Osteoblast (primary cell): ENCODE results near the gene SMARCD3. TPM values are rescaled to one million over a fixed set of nuclear protein-coding genes. Genes with fewer than 3 reads are reported as not detected.

Source experiments
- DNase-seq: peaks from one replicate; pipeline ENCODE4 v3.0.0; 2011; ENCODE audit warnings: low spot score, mixed read lengths; ENCODE audit not compliant: insufficient read length; ENCODE audit errors: missing footprints
- H2AFZ ChIP-seq: 2 replicates; pipeline ENCODE4 v1.6.0; 2011; ENCODE audit warnings: mild to moderate bottlenecking, low read length
- H3K27ac ChIP-seq: 2 replicates; pipeline ENCODE4 v1.5.1; 2011; ENCODE audit warnings: mild to moderate bottlenecking, low read depth, low read length, moderate library complexity
- H3K27me3 ChIP-seq: 2 replicates; pipeline ENCODE4 v1.6.0; 2012; ENCODE audit warnings: mild to moderate bottlenecking, control low read depth, inconsistent platforms, low read length, moderate library complexity; ENCODE audit not compliant: insufficient read depth
- H3K36me3 ChIP-seq: 2 replicates; pipeline ENCODE4 v1.5.1; 2011; ENCODE audit warnings: mild to moderate bottlenecking, low read length, control low read depth, moderate library complexity; ENCODE audit not compliant: insufficient read depth
- H3K4me1 ChIP-seq: 2 replicates; pipeline ENCODE4 v1.5.1; 2011; ENCODE audit warnings: mild to moderate bottlenecking, low read length, control low read depth, moderate library complexity; ENCODE audit not compliant: insufficient read depth
- H3K4me2 ChIP-seq: 2 replicates; pipeline ENCODE4 v1.6.0; 2011; ENCODE audit warnings: mild to moderate bottlenecking, low read length; ENCODE audit not compliant: insufficient read depth
- H3K4me3 ChIP-seq: fragments of 200-600 bp; sonication (generic); 3 replicates; pipeline ENCODE4 v1.5.1; 2012; ENCODE audit warnings: mild to moderate bottlenecking, low read length, inconsistent platforms; ENCODE audit not compliant: insufficient read depth
- H3K79me2 ChIP-seq: 2 replicates; pipeline ENCODE4 v1.6.0; 2012; ENCODE audit warnings: mild to moderate bottlenecking, low read length, control low read depth, inconsistent platforms; ENCODE audit not compliant: insufficient read depth
- H3K9me3 ChIP-seq: 2 replicates; pipeline ENCODE4 v1.5.1; 2011; ENCODE audit warnings: low read depth, low read length, control low read depth
- H4K20me1 ChIP-seq: 2 replicates; pipeline ENCODE4 v1.6.0; 2012; ENCODE audit warnings: mild to moderate bottlenecking, low read length, control low read depth; ENCODE audit not compliant: insufficient read depth
- total RNA-seq: library from RNA; depleted of rRNA; stranded (reverse); fragments of >200 nt; gene quantifications from 2 replicates; pipeline ENCODE4 v1.2.3, GENCODE V29; 2012
- TF ChIP-seq, protein P1 (sequence below): IDR thresholded peaks from 2 replicates; pipeline ENCODE4 v1.5.1; 2011; ENCODE audit warnings: mild to moderate bottlenecking, low read depth, low read length, moderate library complexity; ENCODE audit errors: extremely low read depth

SMARCD3 gene
- total RNA-seq, 1 donor = 40.2 TPM

DNA sequence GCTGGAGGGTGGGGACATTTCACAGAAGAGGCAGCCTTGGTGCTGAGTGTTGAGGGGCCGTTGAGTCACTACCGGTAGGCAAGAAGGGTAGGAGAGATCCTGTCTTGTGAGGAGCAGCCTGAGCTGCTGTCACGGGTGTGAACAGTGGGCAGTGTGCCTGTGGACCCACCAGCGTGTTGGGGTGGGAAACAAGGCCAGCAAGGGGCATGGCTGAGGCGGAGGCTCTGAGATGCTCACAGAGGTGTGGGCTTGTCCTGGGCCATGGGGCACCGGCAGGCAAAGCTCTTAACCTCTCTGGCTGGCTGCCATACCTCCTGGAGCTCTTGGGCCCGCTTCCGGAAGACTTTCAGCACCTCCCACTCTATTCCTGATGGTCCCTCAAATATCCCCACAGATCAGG lies 33.6 kb upstream of the SMARCD3 start:
- Histone ChIP-seq H3K36me3 (no peaks in the 10 kb centered on the region), H2AFZ (no peak overlapping the region), H3K4me1 (peaks cover 4% of the 10 kb centered on the region), H3K4me2 (no peak overlapping the region), H3K27me3 (peaks cover 30% of the 10 kb centered on the region), H3K27ac (no peak overlapping the region), H4K20me1 (no peaks in the 10 kb centered on the region), H3K4me3 (no peak overlapping the region), H3K79me2 (no peaks in the 10 kb centered on the region), H3K9me3 (no peaks in the 10 kb centered on the region)
- no peak for DNase-seq
- TF ChIP-seq, protein P1, sequence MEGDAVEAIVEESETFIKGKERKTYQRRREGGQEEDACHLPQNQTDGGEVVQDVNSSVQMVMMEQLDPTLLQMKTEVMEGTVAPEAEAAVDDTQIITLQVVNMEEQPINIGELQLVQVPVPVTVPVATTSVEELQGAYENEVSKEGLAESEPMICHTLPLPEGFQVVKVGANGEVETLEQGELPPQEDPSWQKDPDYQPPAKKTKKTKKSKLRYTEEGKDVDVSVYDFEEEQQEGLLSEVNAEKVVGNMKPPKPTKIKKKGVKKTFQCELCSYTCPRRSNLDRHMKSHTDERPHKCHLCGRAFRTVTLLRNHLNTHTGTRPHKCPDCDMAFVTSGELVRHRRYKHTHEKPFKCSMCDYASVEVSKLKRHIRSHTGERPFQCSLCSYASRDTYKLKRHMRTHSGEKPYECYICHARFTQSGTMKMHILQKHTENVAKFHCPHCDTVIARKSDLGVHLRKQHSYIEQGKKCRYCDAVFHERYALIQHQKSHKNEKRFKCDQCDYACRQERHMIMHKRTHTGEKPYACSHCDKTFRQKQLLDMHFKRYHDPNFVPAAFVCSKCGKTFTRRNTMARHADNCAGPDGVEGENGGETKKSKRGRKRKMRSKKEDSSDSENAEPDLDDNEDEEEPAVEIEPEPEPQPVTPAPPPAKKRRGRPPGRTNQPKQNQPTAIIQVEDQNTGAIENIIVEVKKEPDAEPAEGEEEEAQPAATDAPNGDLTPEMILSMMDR = no peak

DNA sequence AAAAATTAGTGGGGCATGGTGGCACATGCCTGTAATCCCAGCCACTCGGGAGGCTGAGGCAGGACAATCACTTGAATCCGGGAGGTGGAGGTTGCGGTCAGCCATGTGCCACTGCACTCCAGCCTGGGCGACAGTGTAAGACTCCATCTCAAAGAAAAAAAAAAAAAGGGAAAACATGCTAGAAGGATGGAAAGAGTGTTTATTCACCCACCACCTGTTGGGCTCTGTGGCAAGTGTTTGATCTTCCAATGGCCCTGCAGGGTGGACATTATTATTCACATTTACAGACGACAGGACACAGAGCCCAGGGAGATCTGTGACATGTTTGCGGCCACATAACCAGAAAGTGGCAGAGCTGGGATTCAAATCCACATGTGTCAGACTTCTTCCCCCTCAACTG lies 33.2 kb upstream of the SMARCD3 start:
- H3K4me3 ChIP-seq = no peak overlapping the region
- H3K79me2 ChIP-seq = no peaks in the 10 kb centered on the region
- H3K4me2 ChIP-seq = no peak overlapping the region
- peaks cover 4% of the 10 kb centered on the region for H3K4me1 ChIP-seq
- no peaks in the 10 kb centered on the region for H3K9me3 ChIP-seq
- DNase-seq = no peak
- TF ChIP-seq, protein P1 = no peak
- H3K27me3 ChIP-seq = peaks cover 26% of the 10 kb centered on the region
- H2AFZ ChIP-seq = no peak overlapping the region
- no peaks in the 10 kb centered on the region for H4K20me1 ChIP-seq
- H3K36me3 ChIP-seq = no peaks in the 10 kb centered on the region
- no peak overlapping the region for H3K27ac ChIP-seq

DNA sequence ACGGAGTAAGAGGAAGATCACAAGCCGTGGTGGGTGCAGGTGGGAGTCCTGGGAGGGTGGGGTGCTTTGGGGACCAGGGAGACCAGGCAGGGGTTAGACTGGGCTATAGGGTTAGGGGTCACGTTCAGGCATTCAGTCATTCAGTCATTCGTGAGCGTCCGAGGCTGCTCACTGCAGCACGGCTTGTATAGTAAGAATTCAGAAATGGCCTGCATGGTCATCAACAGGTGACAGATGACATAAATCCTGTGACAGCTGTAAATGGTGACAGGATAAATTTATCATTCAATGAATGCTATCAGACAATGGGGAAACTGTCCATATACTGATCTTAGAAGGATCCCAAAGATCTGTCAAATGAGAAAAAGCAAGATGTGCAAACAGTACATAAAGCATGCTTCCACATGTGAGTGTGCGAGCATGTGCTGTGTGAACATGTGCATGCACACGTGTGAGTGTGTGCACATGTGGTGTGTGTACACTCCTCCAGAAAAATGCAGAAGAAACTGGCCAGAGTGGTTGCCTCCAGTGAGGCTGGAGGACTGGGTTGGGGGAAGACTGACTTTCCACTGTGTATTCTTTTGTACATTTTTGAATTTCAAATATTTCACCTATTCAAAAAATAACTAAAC lies 32.0 kb upstream of the SMARCD3 start:
- H3K79me2 ChIP-seq = no peaks in the 10 kb centered on the region
- no peak overlapping the region for H3K4me2 ChIP-seq
- H2AFZ ChIP-seq = no peak overlapping the region
- no peaks in the 10 kb centered on the region for H3K36me3 ChIP-seq
- H3K4me3 ChIP-seq = no peak overlapping the region
- H3K9me3 ChIP-seq = no peaks in the 10 kb centered on the region
- H4K20me1 ChIP-seq = no peaks in the 10 kb centered on the region
- TF ChIP-seq, protein P1 = no peak
- H3K4me1 ChIP-seq = peaks cover 4% of the 10 kb centered on the region
- DNase-seq = no peak
- H3K27me3 ChIP-seq = peaks cover 18% of the 10 kb centered on the region
- no peak overlapping the region for H3K27ac ChIP-seq

DNA sequence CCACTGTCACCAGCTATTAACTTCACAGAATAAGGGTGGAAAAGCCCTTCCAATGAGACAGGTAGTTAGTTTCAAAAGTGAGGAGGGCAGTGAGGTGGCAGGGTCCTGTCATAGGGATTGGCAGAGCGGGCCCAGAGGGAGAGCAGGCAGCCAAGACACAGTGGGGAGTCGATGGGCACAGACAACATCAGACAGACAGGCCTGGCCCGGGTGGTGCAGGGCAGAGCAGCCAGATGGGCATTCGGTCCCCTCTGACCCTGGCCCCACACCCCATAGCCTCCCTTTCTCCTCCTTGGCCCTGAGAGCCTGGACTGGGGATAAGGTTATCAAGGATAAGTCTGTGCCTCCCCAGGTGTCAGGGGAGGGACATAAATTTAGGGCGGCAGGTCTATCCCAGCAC lies 31.4 kb upstream of the SMARCD3 start:
- Histone ChIP-seq H3K27me3 (peaks cover 18% of the 10 kb centered on the region), H4K20me1 (no peaks in the 10 kb centered on the region), H3K36me3 (no peaks in the 10 kb centered on the region), H2AFZ (no peak overlapping the region), H3K4me3 (no peak overlapping the region), H3K4me2 (no peak overlapping the region), H3K27ac (no peak overlapping the region), H3K4me1 (peaks cover 4% of the 10 kb centered on the region), H3K79me2 (no peaks in the 10 kb centered on the region), H3K9me3 (no peaks in the 10 kb centered on the region)
- no peak for DNase-seq
- TF ChIP-seq, protein P1 = no peak
